Measurements from ENCODE around the gene MAGOHB. TPM values are rescaled to one million over a fixed set of nuclear protein-coding genes. Genes with fewer than 3 reads are reported as not detected.

MAGOHB gene
- total RNA-seq, 2 donors from 2014 or later: 40.4 to 68.4 TPM

- Mint-ChIP-seq H3K9me3 (no peaks in the 10 kb centered on the region), H3K4me1 (no peaks in the 10 kb centered on the region), H3K4me3 (no peak overlapping the region), H3K27me3 (peaks cover 19% of the 10 kb centered on the region), H3K36me3 (ENCODE audit: low read depth) (no peaks in the 10 kb centered on the region), H3K27ac (no peak overlapping the region)
- ATAC-seq (replicated peaks): no peak
Measured at GRCh38 chr12:10554756-10555481, 58.5 kb downstream of the MAGOHB start.

- H3K27ac Mint-ChIP-seq: no peak overlapping the region
- H3K4me1 Mint-ChIP-seq: no peaks in the 10 kb centered on the region
- H3K9me3 Mint-ChIP-seq: no peaks in the 10 kb centered on the region
- no peak overlapping the region for H3K4me3 Mint-ChIP-seq
- ATAC-seq (replicated peaks): no peak
- no peaks in the 10 kb centered on the region for H3K36me3 Mint-ChIP-seq (ENCODE audit: low read depth)
- peaks cover 18% of the 10 kb centered on the region for H3K27me3 Mint-ChIP-seq
Measured at GRCh38 chr12:10554228-10554755, 59.1 kb downstream of the MAGOHB start.

Other genes with a start within 250 kb of the MAGOHB start
- gene KLRK1, start 223.6 kb downstream of the MAGOHB start, total RNA-seq: under 1 TPM; 0.19 to 0.24 TPM
- gene KLRC4, start 203.9 kb downstream of the MAGOHB start, total RNA-seq: not detected
- not detected for gene KLRC3, start 193.0 kb downstream of the MAGOHB start, total RNA-seq
- not detected for gene KLRC2, start 177.6 kb downstream of the MAGOHB start, total RNA-seq
- gene KLRC1, start 160.2 kb downstream of the MAGOHB start, total RNA-seq: under 1 TPM in 1 of 2 donors, not detected in 1; 0.26 TPM
- under 1 TPM; 0.26 TPM for gene EIF2S3B, start 107.7 kb downstream of the MAGOHB start, total RNA-seq
- under 1 TPM in 1 of 2 donors, not detected in 1; 0.17 TPM for gene STYK1, start 60.4 kb upstream of the MAGOHB start, total RNA-seq
- 10 to 100 TPM; 23.7 to 81.0 TPM for gene YBX3, start 109.7 kb upstream of the MAGOHB start, total RNA-seq
- not detected for gene TAS2R7, start 189.0 kb upstream of the MAGOHB start, total RNA-seq
- not detected for gene TAS2R8, start 193.7 kb upstream of the MAGOHB start, total RNA-seq
- not detected for gene TAS2R9, start 196.6 kb upstream of the MAGOHB start, total RNA-seq
- under 1 TPM; 0.48 to 0.69 TPM for gene TAS2R10, start 212.7 kb upstream of the MAGOHB start, total RNA-seq
- 1 to 10 TPM; 2.4 to 3.6 TPM for gene PRR4, start 235.9 kb upstream of the MAGOHB start, total RNA-seq